K562 (cell line): ENCODE data around the gene MRPL55. TPM values are rescaled to one million over a fixed set of nuclear protein-coding genes. Genes with fewer than 3 reads are reported as not detected.
A peak's percentile ranks its signal among the peaks of the same experiment; 100 is the strongest.

Source experiments
- CEBPZ ChIP-seq: fragments of 150-350 bp; IDR thresholded peaks from 2 replicates; pipeline ENCODE4 v1.6.1; 2014; ENCODE audit warnings: low read depth, mild to moderate bottlenecking, low read length, borderline replicate concordance
- EP300 ChIP-seq: IDR thresholded peaks from 2 replicates; pipeline ENCODE4 v1.6.1; 2012; ENCODE audit warnings: low read length, improper control_type of control experiment
- HDAC1 ChIP-seq, 2 experiments: fragments of 450-650 bp; IDR thresholded peaks; 2 replicates each; pipeline ENCODE4 v1.6.1; 2016 to 2017; ENCODE audit warnings: inconsistent platforms in 1 of 2, mild to moderate bottlenecking in 1 of 2, moderate library complexity in 1 of 2
- HDGF ChIP-seq: fragments of 450-650 bp; IDR thresholded peaks from 2 replicates; pipeline ENCODE4 v1.6.1; 2016
- L3MBTL2 ChIP-seq: fragments of 450-650 bp; IDR thresholded peaks from 2 replicates; pipeline ENCODE4 v1.6.1; 2016; ENCODE audit warnings: mild to moderate bottlenecking, moderate library complexity
- MTA3 ChIP-seq: fragments of 450-650 bp; formaldehyde crosslinking; IDR thresholded peaks from 2 replicates; pipeline ENCODE4 v1.6.1; 2017; ENCODE audit warnings: mild to moderate bottlenecking, borderline replicate concordance
- NONO ChIP-seq, 2 experiments: fragments of 200-400 bp in 1 of 2; fragments of 450-650 bp in 1 of 2; formaldehyde crosslinking in 1 of 2; IDR thresholded peaks; 2 replicates each; pipeline ENCODE4 v1.6.1; 2017; ENCODE audit warnings: low read depth in 2 of 2, mild to moderate bottlenecking in 2 of 2, moderate library complexity in 2 of 2, low read length in 1 of 2
- PKNOX1 ChIP-seq: fragments of 450-650 bp; IDR thresholded peaks from 2 replicates; pipeline ENCODE4 v1.6.1; 2016
- RBFOX2 ChIP-seq: fragments of 200-400 bp; formaldehyde crosslinking; IDR thresholded peaks from 2 replicates; pipeline ENCODE4 v1.6.1; 2017; ENCODE audit warnings: low read depth, mild to moderate bottlenecking, low read length, moderate library complexity
- UBTF ChIP-seq, 2 experiments: IDR thresholded peaks; 2 replicates each; pipeline ENCODE4 v1.6.1; 2012; ENCODE audit warnings: improper control_type of control experiment in 2 of 2, low read depth in 2 of 2, low read length in 2 of 2, borderline replicate concordance in 1 of 2
- ZBTB11 ChIP-seq, 3 experiments: fragments of 200-800 bp in 1 of 3; fragments of 250-450 bp in 1 of 3; fragments of 450-650 bp in 1 of 3; sonication (Bioruptor Pico) in 1 of 3; sonication (Bioruptor generic) in 1 of 3; formaldehyde crosslinking in 1 of 3; IDR thresholded peaks; 2 replicates each; pipeline versions ENCODE4 v1.6.1 to v1.8.0; 2016 to 2022; ENCODE audit warnings: mild to moderate bottlenecking in 2 of 3, missing genetic modification characterization in 2 of 3, missing compliant biosample characterization in 1 of 3, moderate library complexity in 1 of 3
- ZNF395 ChIP-seq: fragments of 200-800 bp; sonication (Bioruptor generic); IDR thresholded peaks from 2 replicates; pipeline ENCODE4 v1.6.1; 2017; ENCODE audit warnings: missing genetic modification characterization, missing compliant biosample characterization
- ZNF699 ChIP-seq: fragments of 250-450 bp; sonication (Bioruptor Pico); IDR thresholded peaks from 2 replicates; pipeline ENCODE4 v1.8.0; 2021; ENCODE audit warnings: mild to moderate bottlenecking, moderate library complexity; ENCODE audit not compliant: insufficient replicate concordance
- polyA plus RNA-seq, 8 experiments: library from polyadenylated mRNA; depleted of rRNA in 4 of 8; stranded (reverse) in 5 of 8; unstranded in 3 of 8; fragments of >200 nt; fragmentation: Nextera tagmentation in 2 of 8; fragmentation: Illumina TruSeq in 1 of 8; extraction: Ambion mirVana in 2 of 8; extraction: Trizol in 1 of 8; gene quantifications; 2 replicates each; pipeline versions ENCODE4 v1.2.1 to v1.2.3, GENCODE V29; 2011 to 2014; ENCODE audit warnings: inconsistent platforms in 1 of 8, missing spikeins in 1 of 8
- total RNA-seq, 7 experiments: library from RNA; depleted of rRNA in 6 of 7; stranded (reverse); fragments of >200 nt in 6 of 7; fragmentation: Illumina TruSeq in 2 of 7; extraction: Trizol in 2 of 7; gene quantifications; 2 replicates each; pipeline versions ENCODE4 v1.2.1 to v1.2.3, GENCODE V29; 2011 to 2021; ENCODE audit warnings: low replicate concordance in 1 of 7

The MRPL55 gene
- total and polyA plus RNA-seq, 9 of the 15 experiments (the other 6 are each of a cell fraction or from before 2014, with no cell fraction given), result 34.9 to 228 (median 81.0) TPM

GRCh38 chr1:228102791-228103620, 6.1 kb downstream of the MRPL55 start, which contains the start of gene C1orf35 (continued):
- 0 out of 4 replicates have a peak, but pooled peaks of 1 of the 2 experiments have one; percentile 62 for TF ChIP-seq UBTF (IDR thresholded peaks at IDR 0.05; ENCODE audit: borderline replicate concordance in 1 of 2, low read depth in 2 of 2, low read length in 2 of 2)
- peak in 1 of 2 experiments; percentile 81; a peak in 2 of 4 replicates for TF ChIP-seq NONO (IDR thresholded peaks at IDR 0.05; ENCODE audit: low read depth in 2 of 2, low read length in 1 of 2)
- no peak; the same call in 1 of the 2 replicates for TF ChIP-seq ZNF395
- TF ChIP-seq HDAC1 (IDR thresholded peaks at IDR 0.05), result peak in 1 of 2 experiments; percentile 97; a peak in 2 of 4 replicates
- peak; percentile 95 for TF ChIP-seq L3MBTL2
- TF ChIP-seq RBFOX2, result peak; percentile 86
- TF ChIP-seq PKNOX1, result peak; percentile 41; the same call in 1 of the 2 replicates
- no peak for TF ChIP-seq EP300
- TF ChIP-seq MTA3, result peak; percentile 80; the same call in 1 of the 2 replicates
- TF ChIP-seq CEBPZ, result no peak
- TF ChIP-seq HDGF, result no peak
- no peak for TF ChIP-seq ZNF699
- no peak for TF ChIP-seq ZBTB11 (CRISPR knock-in tag; IDR thresholded peaks at IDR 0.05)
